HepG2 (cell line): Measurements from ENCODE around the gene KLHL7. TPM values are rescaled to one million over a fixed set of nuclear protein-coding genes. Genes with fewer than 3 reads are reported as not detected.

Experiments
- ATAC-seq: fragments of 200-7000 bp; cut with Tn5 transposase; 3 replicates; pipeline ENCODE4 v1.9.1; 2020; ENCODE audit warnings: mild to moderate bottlenecking, moderate library complexity
- BruUV-seq: library from RNA; stranded (reverse); fragments of 400-500 nt; replicated peaks from 2 replicates; lab custom pipeline; 2021; lab: Mats Ljungman, UMichigan
- CTCF ChIA-PET: fragments of 300-600 bp; formaldehyde crosslinking; extraction: SDS; loops from one replicate; lab custom pipeline; 2021; ENCODE audit warnings: low total read pairs, inconsistent platforms, low intra/inter-chr PET ratio; lab: Yijun Ruan, JAX
- POLR2A ChIA-PET: fragments of 350-600 bp; sonication (Branson Sonifier 250); formaldehyde crosslinking; loops from one replicate; lab custom pipeline; 2020; ENCODE audit warnings: antibody characterized with exemption, inconsistent platforms; lab: Yijun Ruan, JAX
- DNase-seq: peaks from one replicate; pipeline ENCODE4 v3.0.0-alpha.2; 2015; ENCODE audit warnings: low spot score
- FAIRE-seq: peaks from 3 replicates; lab custom pipeline; 2011; peaks lifted over from hg19 to GRCh38; lab: Jason Lieb, UNC
- H2AFZ ChIP-seq: one replicate; pipeline ENCODE4 v1.6.1; 2011; ENCODE audit warnings: low read length, inconsistent platforms
- H3K27ac ChIP-seq: fragments of 300-600 bp; 3 replicates; pipeline ENCODE4 v1.8.0; 2011; ENCODE audit warnings: mixed run types, mild to moderate bottlenecking, mixed read lengths, low read length, inconsistent platforms; ENCODE audit not compliant: insufficient read depth; ENCODE audit errors: extremely low read length
- H3K27me3 ChIP-seq, 2 experiments: fragments of 200-600 bp in 1 of 2; 2 replicates in 1 of 2; 3 replicates in 1 of 2; pipeline versions ENCODE4 v1.6.0 to v1.8.0; 2011; ENCODE audit warnings: low read length in 2 of 2, mild to moderate bottlenecking in 2 of 2, moderate library complexity in 2 of 2, inconsistent platforms in 1 of 2; ENCODE audit not compliant: insufficient read depth in 2 of 2, control insufficient read depth in 1 of 2
- H3K36me3 ChIP-seq, 2 experiments: fragments of 200-600 bp in 1 of 2; replicated peaks in 1 of 2; 2 replicates in 1 of 2; 3 replicates in 1 of 2; pipeline versions ENCODE4 v1.5.1 to v1.8.0; 2011; ENCODE audit warnings: low read length in 2 of 2, inconsistent platforms in 1 of 2; ENCODE audit not compliant: insufficient read depth in 2 of 2, control insufficient read depth in 1 of 2
- H3K4me1 ChIP-seq: 2 replicates; pipeline ENCODE4 v1.5.1; 2012; ENCODE audit warnings: low read length, inconsistent platforms; ENCODE audit not compliant: insufficient read depth
- H3K4me2 ChIP-seq: 2 replicates; pipeline ENCODE4 v1.6.0; 2011; ENCODE audit warnings: low read depth, low read length, inconsistent platforms
- H3K4me3 ChIP-seq, 3 experiments: fragments of 200-600 bp in 1 of 3; sonication (generic), shearing (Covaris generic) in 1 of 3; replicated peaks in 1 of 3; 2 replicates each; pipeline ENCODE4 v1.5.1; 2011 to 2016; ENCODE audit warnings: low read length in 3 of 3, inconsistent platforms in 2 of 3, low read depth in 2 of 3, mild to moderate bottlenecking in 2 of 3, control low read depth in 1 of 3, mixed read lengths in 1 of 3; ENCODE audit not compliant: insufficient read depth in 1 of 3
- H3K79me2 ChIP-seq: one replicate; pipeline ENCODE4 v1.6.1; 2011; ENCODE audit warnings: low read length, inconsistent platforms; ENCODE audit not compliant: insufficient read depth
- H3K9ac ChIP-seq: 2 replicates; pipeline ENCODE4 v1.6.0; 2011; ENCODE audit warnings: mild to moderate bottlenecking, low read depth, low read length, inconsistent platforms; ENCODE audit not compliant: insufficient read depth
- H3K9me3 ChIP-seq: 2 replicates; pipeline ENCODE4 v1.5.1; 2012; ENCODE audit warnings: mild to moderate bottlenecking, low read length
- H4K20me1 ChIP-seq: 2 replicates; pipeline ENCODE4 v1.6.0; 2011; ENCODE audit warnings: inconsistent platforms, mild to moderate bottlenecking, low read length, moderate library complexity; ENCODE audit not compliant: insufficient read depth
- ARNT ChIP-seq: fragments of 450-650 bp; IDR thresholded peaks from 2 replicates; pipeline ENCODE4 v1.6.1; 2017
- CEBPZ ChIP-seq: IDR thresholded peaks from 2 replicates; pipeline ENCODE4 v1.6.1; 2012; ENCODE audit warnings: low read length, improper control_type of control experiment
- ESRRA ChIP-seq: sonication (generic); formaldehyde crosslinking; IDR thresholded peaks from 2 replicates; pipeline ENCODE4 v1.5.1; 2020; ENCODE audit warnings: mild to moderate bottlenecking, low read depth, missing genetic modification reagents
- FOSL2 ChIP-seq: sonication (generic); formaldehyde crosslinking; IDR thresholded peaks from 2 replicates; pipeline ENCODE4 v1.4.0; 2020; ENCODE audit warnings: missing genetic modification reagents
- IRF9 ChIP-seq: sonication (generic); formaldehyde crosslinking; IDR thresholded peaks from 2 replicates; pipeline ENCODE4 v1.8.0; 2022; ENCODE audit warnings: missing genetic modification reagents, mild to moderate bottlenecking, borderline replicate concordance
- KLF15 ChIP-seq: sonication (generic); formaldehyde crosslinking; IDR thresholded peaks from 2 replicates; pipeline ENCODE4 v1.8.1; 2023; ENCODE audit warnings: borderline replicate concordance, mild to moderate bottlenecking, inconsistent platforms, missing genetic modification reagents, mixed read lengths
- RAD21 ChIP-seq: fragments of 450-650 bp; formaldehyde crosslinking; IDR thresholded peaks from 2 replicates; pipeline ENCODE4 v1.5.0; 2020; ENCODE audit warnings: mild to moderate bottlenecking
- RNF219 ChIP-seq: sonication (generic); formaldehyde crosslinking; IDR thresholded peaks from 2 replicates; pipeline ENCODE4 v1.5.0; 2020; ENCODE audit warnings: mild to moderate bottlenecking, missing genetic modification reagents
- ZNF335 ChIP-seq: sonication (generic); formaldehyde crosslinking; IDR thresholded peaks from 2 replicates; pipeline ENCODE4 v1.4.0; 2020; ENCODE audit warnings: missing genetic modification reagents
- ZNF343 ChIP-seq: sonication (generic); formaldehyde crosslinking; IDR thresholded peaks from 2 replicates; pipeline ENCODE4 v1.4.0; 2020; ENCODE audit warnings: mild to moderate bottlenecking, missing genetic modification reagents
- ZNF576 ChIP-seq: sonication (generic); formaldehyde crosslinking; IDR thresholded peaks from 2 replicates; pipeline ENCODE4 v1.4.0; 2020; ENCODE audit warnings: mild to moderate bottlenecking, missing genetic modification reagents
- ZNF784 ChIP-seq: sonication (generic); formaldehyde crosslinking; IDR thresholded peaks from 2 replicates; pipeline ENCODE4 v1.5.1; 2020; ENCODE audit warnings: missing genetic modification reagents, mild to moderate bottlenecking, borderline replicate concordance
- WGBS: methylation state at CpG from one replicate; pipeline ENCODE4 v1.1.6; 2017; ENCODE audit warnings: low lambda C conversion rate; 5-methylcytosine and 5-hydroxymethylcytosine counted together
- in situ Hi-C: cut with HindIII; loops from 2 replicates; pipeline ENCODE4 v1.10.0; 2017; ENCODE audit warnings: low pct_unique_long_range_greater_than_20kb; ENCODE audit not compliant: extremely low pct_ligation_motif_present
- intact Hi-C: fragments of 100-400 bp; cut with micrococcal nuclease; formaldehyde crosslinking; loops from one replicate; pipeline ENCODE4 v1.10.0; 2022; ENCODE audit not compliant: unreplicated experiment
- polyA plus RNA-seq, 8 experiments: library from polyadenylated mRNA; depleted of rRNA in 3 of 8; stranded (reverse) in 7 of 8; unstranded in 1 of 8; fragments of >200 nt; fragmentation: Illumina TruSeq in 4 of 8; extraction: Trizol in 4 of 8; gene quantifications; 2 replicates each; pipeline versions ENCODE4 v1.2.1 to v1.2.3, GENCODE V29; 2011 to 2016; ENCODE audit warnings: low read depth in 4 of 8, missing spikeins in 1 of 8, mixed read lengths in 1 of 8; ENCODE audit not compliant: insufficient read depth in 1 of 8
- total RNA-seq, 5 experiments: library from RNA; depleted of rRNA; stranded (reverse); fragments of >200 nt; fragmentation: Illumina TruSeq; extraction: Trizol; gene quantifications; 2 replicates each; pipeline ENCODE4 v1.2.3, GENCODE V29; 2016; ENCODE audit warnings: low read depth in 1 of 5

KLHL7 gene
- total and polyA plus RNA-seq, 2 of the 13 experiments (the other 11 are each of a cell fraction or from before 2014, with no cell fraction given), result 16.2 to 34.4 TPM

- peak; percentile 90 for FAIRE-seq
- TF ChIP-seq FOSL2 (peak; percentile 59), ZNF784 (CRISPR knock-in tag) (peak; percentile 41; the same call in 1 of the 2 replicates), ARNT (no peak), ESRRA (CRISPR knock-in tag) (no peak), IRF9 (CRISPR knock-in tag) (no peak), ZNF335 (CRISPR knock-in tag) (peak; percentile 60; the same call in 1 of the 2 replicates), ZNF576 (CRISPR knock-in tag) (no peak), RNF219 (0 out of 2 replicates have a peak, but pooled peaks have one; percentile 41), RAD21 (CRISPR knock-in tag) (no peak; the same call in 1 of the 2 replicates), KLF15 (no peak; the same call in 1 of the 2 replicates), ZNF343 (CRISPR knock-in tag) (peak; percentile 91; the same call in 1 of the 2 replicates), CEBPZ (no peak)
Measured at GRCh38 chr7:23181684-23182553, 76.3 kb downstream of the KLHL7 start, which contains the start of gene NUP42. Gene NUP42 (plus strand): TSS chr7:23182048. CDS start chr7:23182086, 38 bp downstream.

More at GRCh38 chr7:23181684-23182553, 76.3 kb downstream of the KLHL7 start, which contains the start of gene NUP42:
- H2AFZ ChIP-seq, result peak within 1 kb of the TSS; percentile 99
- peak within 1 kb of the TSS; percentile 90 for H3K27ac ChIP-seq
- no peaks in the 10 kb centered on the region; a peak in 1 of 5 replicates for H3K27me3 ChIP-seq
- DNase-seq (peak; percentile 99), ATAC-seq (peak; percentile 98)
- H4K20me1 ChIP-seq, result no peaks in the 10 kb centered on the region; the same call in 1 of the 2 replicates
- H3K4me3 ChIP-seq, result peak within 1 kb of the TSS; percentile 89 to 98 (median 92)
- peaks cover 39% of the 10 kb centered on the region for H3K79me2 ChIP-seq
- H3K4me1 ChIP-seq, result peaks cover 34% of the 10 kb centered on the region
- in situ Hi-C loops (loop anchor here (5.0 kb wide), 1 partner anchor 75 kb away; the partner anchor contains the start of gene KLHL7), intact Hi-C loops (loop anchor here (1.0 to 10.0 kb wide), 4 partner anchors 77 to 363 kb away; partner anchors contain the start of genes IGF2BP3 and KLHL7)
- H3K9ac ChIP-seq, result peak within 1 kb of the TSS; percentile 86
- no peaks in the 10 kb centered on the region for H3K9me3 ChIP-seq
- CTCF ChIA-PET, result no interaction called here
- H3K36me3 ChIP-seq, result peaks cover 0 to 11% of the 10 kb centered on the region in 2 experiments; a peak in 2 of 5 replicates
- BruUV-seq, result TSS peak; percentile 77
- POLR2A ChIA-PET, result interaction anchor here (0.9 to 1.2 kb wide), 2 partner anchors 76 kb away, joined by 5 read pairs; partner anchors contain the start of gene KLHL7
- peak within 1 kb of the TSS; percentile 91 for H3K4me2 ChIP-seq
- WGBS, result 1% methylated on average over 30 of the region's 63 CpGs
